H7 (cell line): ENCODE data around the gene MTNR1A. TPM values are rescaled to one million over a fixed set of nuclear protein-coding genes. Genes with fewer than 3 reads are reported as not detected.

Experiments
- DNase-seq: peaks from one replicate; pipeline ENCODE4 v3.0.0; 2012
- H3K27me3 ChIP-seq: 2 replicates; pipeline ENCODE4 v1.6.0; 2011; ENCODE audit warnings: mild to moderate bottlenecking, low read length; ENCODE audit not compliant: control insufficient read depth, insufficient read depth
- H3K36me3 ChIP-seq: replicated peaks from 2 replicates; pipeline ENCODE4 v1.5.1; 2011; ENCODE audit warnings: low read length; ENCODE audit not compliant: control insufficient read depth, insufficient read depth
- H3K4me3 ChIP-seq: 2 replicates; pipeline ENCODE4 v1.5.1; 2011; ENCODE audit warnings: low read depth, mild to moderate bottlenecking, control low read depth, low read length, moderate library complexity; ENCODE audit not compliant: insufficient read depth
- total RNA-seq: library from RNA; depleted of rRNA; stranded (reverse); fragments of >200 nt; shearing (Covaris generic); gene quantifications from 2 replicates; pipeline ENCODE4 v1.2.3, GENCODE V29; 2014; rRNA removed

The MTNR1A gene
- 0.33 and 0.76 TPM in 2 replicates for total RNA-seq

- Histone ChIP-seq H3K36me3 (no peaks in the 10 kb centered on the region), H3K27me3 (peaks cover 11% of the 10 kb centered on the region), H3K4me3 (peak within 1 kb of the TSS; percentile 61)
Observed at GRCh38 chr4:186554914-186555827, at the start of gene MTNR1A. Gene MTNR1A, minus strand, starts transcription at chr4:186555567. Its CDS starts 202 bp downstream, at chr4:186555365.

GRCh38 chr4:186604124-186604807 lies 48.9 kb upstream of the MTNR1A start:
- Histone ChIP-seq H3K27me3 (no peaks in the 10 kb centered on the region), H3K4me3 (no peak overlapping the region), H3K36me3 (peaks cover 22% of the 10 kb centered on the region)
- no peak for DNase-seq

More at GRCh38 chr4:186554914-186555827, at the start of gene MTNR1A:
- DNase-seq = peak; percentile 89

GRCh38 chr4:186602978-186603377 lies 47.6 kb upstream of the MTNR1A start:
- DNase-seq = no peak
- no peak overlapping the region for H3K4me3 ChIP-seq
- H3K27me3 ChIP-seq = no peaks in the 10 kb centered on the region
- H3K36me3 ChIP-seq = peaks cover 19% of the 10 kb centered on the region

GRCh38 chr4:186599483-186599882 lies 44.1 kb upstream of the MTNR1A start:
- DNase-seq = no peak
- Histone ChIP-seq H3K36me3 (peaks cover 29% of the 10 kb centered on the region), H3K27me3 (no peaks in the 10 kb centered on the region), H3K4me3 (no peak overlapping the region)

GRCh38 chr4:186598686-186599085 lies 43.3 kb upstream of the MTNR1A start:
- Histone ChIP-seq H3K27me3 (no peaks in the 10 kb centered on the region), H3K36me3 (peaks cover 28% of the 10 kb centered on the region), H3K4me3 (no peak overlapping the region)
- DNase-seq = no peak

GRCh38 chr4:186596850-186597390 lies 41.6 kb upstream of the MTNR1A start:
- no peak for DNase-seq
- peaks cover 20% of the 10 kb centered on the region for H3K36me3 ChIP-seq
- H3K27me3 ChIP-seq = no peaks in the 10 kb centered on the region
- H3K4me3 ChIP-seq = no peak overlapping the region

GRCh38 chr4:186596346-186596745 lies 41.0 kb upstream of the MTNR1A start:
- DNase-seq = no peak
- Histone ChIP-seq H3K4me3 (no peak overlapping the region), H3K27me3 (no peaks in the 10 kb centered on the region), H3K36me3 (peaks cover 20% of the 10 kb centered on the region)

- Histone ChIP-seq H3K27me3 (no peaks in the 10 kb centered on the region), H3K4me3 (no peak overlapping the region), H3K36me3 (peaks cover 12% of the 10 kb centered on the region)
- DNase-seq = no peak
Observed at GRCh38 chr4:186593587-186593973, 38.2 kb upstream of the MTNR1A start.

GRCh38 chr4:186592966-186593586 lies 37.7 kb upstream of the MTNR1A start:
- Histone ChIP-seq H3K27me3 (no peaks in the 10 kb centered on the region), H3K4me3 (no peak overlapping the region), H3K36me3 (peaks cover 12% of the 10 kb centered on the region)
- no peak for DNase-seq

- H3K4me3 ChIP-seq = no peak overlapping the region
- DNase-seq = no peak
- no peaks in the 10 kb centered on the region for H3K27me3 ChIP-seq
- peaks cover 12% of the 10 kb centered on the region for H3K36me3 ChIP-seq
Observed at GRCh38 chr4:186592445-186592844, 37.1 kb upstream of the MTNR1A start.

- H3K27me3 ChIP-seq = no peaks in the 10 kb centered on the region
- DNase-seq = no peak
- H3K4me3 ChIP-seq = no peak overlapping the region
- H3K36me3 ChIP-seq = peaks cover 7% of the 10 kb centered on the region
Observed at GRCh38 chr4:186591651-186592050, 36.3 kb upstream of the MTNR1A start.

- Histone ChIP-seq H3K27me3 (no peaks in the 10 kb centered on the region), H3K4me3 (no peak overlapping the region), H3K36me3 (peaks cover 1% of the 10 kb centered on the region; the same call in 1 of the 2 replicates)
- no peak for DNase-seq
Observed at GRCh38 chr4:186588503-186588902, 33.1 kb upstream of the MTNR1A start.

- Histone ChIP-seq H3K4me3 (no peak overlapping the region), H3K27me3 (no peaks in the 10 kb centered on the region), H3K36me3 (peaks cover 1% of the 10 kb centered on the region)
- peak; percentile 65 for DNase-seq
Observed at GRCh38 chr4:186587416-186588018, 32.1 kb upstream of the MTNR1A start.

- peaks cover 1% of the 10 kb centered on the region for H3K36me3 ChIP-seq
- DNase-seq = no peak
- no peak overlapping the region for H3K4me3 ChIP-seq
- no peaks in the 10 kb centered on the region for H3K27me3 ChIP-seq
Observed at GRCh38 chr4:186586205-186586604, 30.8 kb upstream of the MTNR1A start.
